Colonic mucosa (tissue), 4 donors: Measurements from ENCODE around the gene NECTIN3. TPM values are rescaled to one million over a fixed set of nuclear protein-coding genes. Genes with fewer than 3 reads are reported as not detected.

Experiments
- DNase-seq: peaks from one replicate; pipeline ENCODE4 v3.0.0-alpha.2; 2020
- H3K27ac ChIP-seq: fragments of 200-600 bp; one replicate; pipeline ENCODE4 v1.8.0; 2021
- H3K27me3 ChIP-seq: fragments of 200-600 bp; one replicate; pipeline ENCODE4 v1.8.0; 2021
- H3K36me3 ChIP-seq: fragments of 200-600 bp; one replicate; pipeline ENCODE4 v1.8.0; 2021
- H3K4me1 ChIP-seq: fragments of 200-600 bp; one replicate; pipeline ENCODE4 v1.8.0; 2021; ENCODE audit warnings: mild to moderate bottlenecking
- H3K4me3 ChIP-seq: fragments of 200-600 bp; one replicate; pipeline ENCODE4 v1.8.0; 2021
- H3K9ac ChIP-seq, 2 donors: one replicate each; pipeline ENCODE4 v1.7.0; 2013; ENCODE audit warnings: control low read depth in 2 of 2, low read depth in 2 of 2, low read length in 2 of 2
- H3K9me3 ChIP-seq: fragments of 200-600 bp; one replicate; pipeline ENCODE4 v1.8.0; 2021
- intact Hi-C: fragments of 100-400 bp; cut with DNase I; formaldehyde crosslinking; loops from one replicate; pipeline ENCODE4 v1.14.1; 2022
- total RNA-seq, 2 donors: library from RNA; stranded (reverse); fragmentation: NEBNext Ultra II Directional in 1 of 2; extraction: Animal tissue kit (Norgen Biotek cat#: 25700) in 1 of 2; gene quantifications; one replicate each; pipeline ENCODE4 v1.2.1, GENCODE V29; 2021
- TF ChIP-seq, protein P1 (sequence below): fragments of 200-600 bp; IDR thresholded peaks from one replicate; pipeline ENCODE4 v1.8.0; 2022; ENCODE audit warnings: antibody characterized with exemption, mild to moderate bottlenecking
- donor health status: healthy.
- donor health status: DM: no; HTN: no; CAD: no.
- donor health status: DM: no; HTN: no; CAD: no.

The NECTIN3 gene
- total RNA-seq, 2 donors from 2014 or later = 46.8 to 47.4 TPM

DNA sequence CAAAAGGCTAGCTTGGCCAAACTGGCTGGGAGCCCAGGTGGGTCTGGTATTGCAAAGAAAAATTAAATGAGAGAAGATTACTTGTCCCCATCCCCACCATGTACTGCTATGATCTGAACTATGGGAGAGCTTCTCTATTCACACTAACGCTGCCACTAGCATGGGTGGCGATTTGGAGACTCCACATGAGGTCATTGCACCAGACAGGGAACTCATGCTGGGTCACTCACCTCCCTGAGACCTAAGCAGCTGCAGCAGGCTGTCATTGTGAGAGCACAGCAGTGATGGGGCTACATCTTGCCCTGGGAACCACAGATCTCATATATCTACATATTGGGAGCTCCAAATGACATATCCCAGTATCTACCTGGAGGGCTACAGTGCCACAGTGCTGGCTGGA lies 36.3 kb upstream of the NECTIN3 start:
- no peaks in the 10 kb centered on the region for H3K9me3 ChIP-seq
- no peaks in the 10 kb centered on the region for H3K4me1 ChIP-seq
- no peak for DNase-seq
- intact Hi-C loops = no loop called here
- no peak overlapping the region for H3K27ac ChIP-seq
- no peaks in the 10 kb centered on the region for H3K27me3 ChIP-seq
- no peak overlapping the region for H3K4me3 ChIP-seq
- H3K36me3 ChIP-seq = no peaks in the 10 kb centered on the region
- TF ChIP-seq, protein P1, sequence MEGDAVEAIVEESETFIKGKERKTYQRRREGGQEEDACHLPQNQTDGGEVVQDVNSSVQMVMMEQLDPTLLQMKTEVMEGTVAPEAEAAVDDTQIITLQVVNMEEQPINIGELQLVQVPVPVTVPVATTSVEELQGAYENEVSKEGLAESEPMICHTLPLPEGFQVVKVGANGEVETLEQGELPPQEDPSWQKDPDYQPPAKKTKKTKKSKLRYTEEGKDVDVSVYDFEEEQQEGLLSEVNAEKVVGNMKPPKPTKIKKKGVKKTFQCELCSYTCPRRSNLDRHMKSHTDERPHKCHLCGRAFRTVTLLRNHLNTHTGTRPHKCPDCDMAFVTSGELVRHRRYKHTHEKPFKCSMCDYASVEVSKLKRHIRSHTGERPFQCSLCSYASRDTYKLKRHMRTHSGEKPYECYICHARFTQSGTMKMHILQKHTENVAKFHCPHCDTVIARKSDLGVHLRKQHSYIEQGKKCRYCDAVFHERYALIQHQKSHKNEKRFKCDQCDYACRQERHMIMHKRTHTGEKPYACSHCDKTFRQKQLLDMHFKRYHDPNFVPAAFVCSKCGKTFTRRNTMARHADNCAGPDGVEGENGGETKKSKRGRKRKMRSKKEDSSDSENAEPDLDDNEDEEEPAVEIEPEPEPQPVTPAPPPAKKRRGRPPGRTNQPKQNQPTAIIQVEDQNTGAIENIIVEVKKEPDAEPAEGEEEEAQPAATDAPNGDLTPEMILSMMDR = no peak
- no peak overlapping the region for H3K9ac ChIP-seq

DNA sequence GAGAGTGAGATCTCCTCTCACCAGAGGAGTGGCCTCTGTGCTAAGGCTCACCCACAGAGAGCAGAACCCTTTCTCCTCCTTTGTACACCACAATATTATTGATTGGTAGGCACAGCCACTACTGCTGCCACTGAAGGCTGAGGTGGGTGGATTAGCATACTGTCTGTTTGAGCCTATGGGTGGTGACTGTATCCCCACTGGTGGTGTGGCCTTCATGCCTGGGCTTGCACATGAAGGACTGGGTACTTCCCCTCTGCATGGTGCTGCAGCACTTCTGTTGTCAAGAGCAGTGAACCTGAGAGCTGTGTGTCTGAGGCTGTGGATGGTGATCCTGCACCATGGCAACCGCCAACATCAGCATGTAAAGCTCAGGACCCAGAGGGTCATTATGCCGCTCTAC lies 35.7 kb upstream of the NECTIN3 start:
- DNase-seq = no peak
- H3K9me3 ChIP-seq = no peaks in the 10 kb centered on the region
- intact Hi-C loops = no loop called here
- H3K27ac ChIP-seq = no peak overlapping the region
- no peak overlapping the region for H3K9ac ChIP-seq
- TF ChIP-seq, protein P1 = no peak
- no peaks in the 10 kb centered on the region for H3K4me1 ChIP-seq
- H3K27me3 ChIP-seq = no peaks in the 10 kb centered on the region
- no peak overlapping the region for H3K4me3 ChIP-seq
- no peaks in the 10 kb centered on the region for H3K36me3 ChIP-seq

DNA sequence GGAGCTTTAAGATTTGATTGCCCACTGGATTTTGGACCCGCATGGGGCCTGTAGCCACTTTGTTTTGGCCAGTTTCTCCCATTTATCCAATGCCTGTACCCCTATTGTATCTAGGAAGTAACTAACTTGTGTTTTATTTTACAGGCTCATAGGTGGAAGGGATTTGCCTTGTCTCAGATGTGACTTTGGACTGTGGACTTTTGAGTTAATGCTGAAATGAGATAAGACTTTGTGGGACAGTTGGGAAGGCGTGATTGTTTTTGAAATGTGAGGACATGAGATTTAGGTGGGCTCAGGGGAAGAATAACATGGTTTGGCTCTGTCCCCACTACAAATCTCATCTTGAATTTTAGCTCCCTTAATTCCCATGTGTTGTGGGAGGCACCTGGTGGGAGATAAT lies 30.7 kb upstream of the NECTIN3 start:
- no peaks in the 10 kb centered on the region for H3K4me1 ChIP-seq
- H3K9ac ChIP-seq = no peak overlapping the region
- intact Hi-C loops = no loop called here
- no peaks in the 10 kb centered on the region for H3K9me3 ChIP-seq
- TF ChIP-seq, protein P1 = no peak
- no peaks in the 10 kb centered on the region for H3K36me3 ChIP-seq
- no peaks in the 10 kb centered on the region for H3K27me3 ChIP-seq
- DNase-seq = no peak
- no peak overlapping the region for H3K4me3 ChIP-seq
- no peak overlapping the region for H3K27ac ChIP-seq

DNA sequence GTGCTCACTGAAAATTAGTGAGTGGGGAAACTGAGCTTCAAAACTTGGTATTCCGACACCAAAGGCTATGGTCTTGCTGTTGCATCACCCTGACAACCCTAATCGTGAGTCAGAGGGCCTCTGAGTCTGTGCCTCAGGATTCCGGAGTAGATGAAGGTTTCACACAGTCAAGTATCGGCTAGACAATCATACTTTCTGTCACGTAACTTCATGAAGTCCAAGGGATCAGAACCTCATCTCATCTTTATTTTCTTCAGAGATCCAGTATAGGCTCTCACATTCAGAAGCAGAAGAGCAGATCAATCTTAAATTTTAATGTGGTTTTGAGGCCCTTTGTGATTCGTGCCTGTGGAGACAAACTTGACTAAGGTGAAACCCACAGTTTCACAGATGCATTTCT lies 26.1 kb upstream of the NECTIN3 start:
- intact Hi-C loops = no loop called here
- no peak overlapping the region for H3K4me3 ChIP-seq
- TF ChIP-seq, protein P1 = no peak
- no peaks in the 10 kb centered on the region for H3K36me3 ChIP-seq
- no peaks in the 10 kb centered on the region for H3K27me3 ChIP-seq
- no peaks in the 10 kb centered on the region for H3K9me3 ChIP-seq
- no peak overlapping the region for H3K27ac ChIP-seq
- H3K9ac ChIP-seq = no peak overlapping the region
- DNase-seq = no peak
- no peaks in the 10 kb centered on the region for H3K4me1 ChIP-seq

DNA sequence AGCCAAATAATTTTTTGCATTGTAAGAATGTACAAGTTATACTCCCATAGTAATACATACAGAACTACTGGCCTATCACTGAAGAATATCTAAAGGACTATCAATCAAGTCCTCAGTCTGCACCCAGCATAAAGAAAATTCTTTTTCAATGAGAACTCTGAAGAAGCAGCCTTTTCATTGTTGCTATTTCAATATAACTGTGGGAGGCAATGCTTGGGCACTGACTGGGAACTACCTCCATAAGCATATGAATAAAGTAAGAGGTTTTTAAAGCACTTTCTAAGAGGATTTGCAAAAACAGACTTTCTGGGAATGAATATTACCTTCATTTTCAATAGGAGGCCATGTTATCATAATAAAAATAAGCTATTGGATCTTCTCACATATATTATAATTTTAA lies 24.6 kb upstream of the NECTIN3 start:
- H3K9ac ChIP-seq = no peak overlapping the region
- no peaks in the 10 kb centered on the region for H3K36me3 ChIP-seq
- H3K4me3 ChIP-seq = no peak overlapping the region
- TF ChIP-seq, protein P1 = no peak
- no peak for DNase-seq
- no peak overlapping the region for H3K27ac ChIP-seq
- no peaks in the 10 kb centered on the region for H3K4me1 ChIP-seq
- intact Hi-C loops = no loop called here
- H3K27me3 ChIP-seq = no peaks in the 10 kb centered on the region
- no peaks in the 10 kb centered on the region for H3K9me3 ChIP-seq
